ENCODE results near the gene PLA2G4D. TPM values are rescaled to one million over a fixed set of nuclear protein-coding genes. Genes with fewer than 3 reads are reported as not detected.

PLA2G4D gene
- total RNA-seq, 1 donor from 2014 or later: not detected

GRCh38 chr15:42087460-42087859, 6.9 kb downstream of the PLA2G4D start:
- H3K4me1 Mint-ChIP-seq (ENCODE audit: low read depth): peaks cover 5% of the 10 kb centered on the region
- no peak for DNase-seq (ENCODE audit: low spot score)
- H3K27me3 Mint-ChIP-seq (ENCODE audit: low read depth): peaks cover 28% of the 10 kb centered on the region
- no peak overlapping the region for H3K4me3 Mint-ChIP-seq (ENCODE audit: unreplicated experiment)
- no peaks in the 10 kb centered on the region for H3K9me3 Mint-ChIP-seq (ENCODE audit: low read depth)
- no peak for TF ChIP-seq CTCF (IDR thresholded peaks at IDR 0.05)
- peaks cover under 1% of the 10 kb centered on the region for H3K36me3 Mint-ChIP-seq (ENCODE audit: low read depth)
- H3K27ac Mint-ChIP-seq (ENCODE audit: unreplicated experiment): no peak overlapping the region

- H3K27ac Mint-ChIP-seq (ENCODE audit: unreplicated experiment): no peak overlapping the region
- no peak for DNase-seq (ENCODE audit: low spot score)
Observed at GRCh38 chr15:42085721-42086120, 8.6 kb downstream of the PLA2G4D start.

GRCh38 chr15:42085236-42085605, 9.1 kb downstream of the PLA2G4D start:
- Mint-ChIP-seq H3K36me3 (ENCODE audit: low read depth) (peaks cover 1% of the 10 kb centered on the region), H3K4me1 (ENCODE audit: low read depth) (peaks cover 8% of the 10 kb centered on the region), H3K27me3 (ENCODE audit: low read depth) (peaks cover 42% of the 10 kb centered on the region), H3K27ac (ENCODE audit: unreplicated experiment) (no peak overlapping the region), H3K4me3 (ENCODE audit: unreplicated experiment) (no peak overlapping the region), H3K9me3 (ENCODE audit: low read depth) (no peaks in the 10 kb centered on the region)
- DNase-seq (ENCODE audit: low spot score): no peak
- TF ChIP-seq CTCF (IDR thresholded peaks at IDR 0.05): no peak

More at GRCh38 chr15:42085721-42086120, 8.6 kb downstream of the PLA2G4D start:
- peaks cover 1% of the 10 kb centered on the region for H3K36me3 Mint-ChIP-seq (ENCODE audit: low read depth)
- H3K4me1 Mint-ChIP-seq (ENCODE audit: low read depth): peaks cover 5% of the 10 kb centered on the region
- H3K4me3 Mint-ChIP-seq (ENCODE audit: unreplicated experiment): no peak overlapping the region
- H3K27me3 Mint-ChIP-seq (ENCODE audit: low read depth): peaks cover 36% of the 10 kb centered on the region
- no peaks in the 10 kb centered on the region for H3K9me3 Mint-ChIP-seq (ENCODE audit: low read depth)
- no peak for TF ChIP-seq CTCF (IDR thresholded peaks at IDR 0.05)

- DNase-seq (ENCODE audit: low spot score): no peak
- Mint-ChIP-seq H3K27ac (ENCODE audit: unreplicated experiment) (no peak overlapping the region), H3K36me3 (ENCODE audit: low read depth) (peaks cover 1% of the 10 kb centered on the region), H3K9me3 (ENCODE audit: low read depth) (no peaks in the 10 kb centered on the region), H3K4me1 (ENCODE audit: low read depth) (peaks cover 8% of the 10 kb centered on the region), H3K4me3 (ENCODE audit: unreplicated experiment) (no peak overlapping the region), H3K27me3 (ENCODE audit: low read depth) (peaks cover 44% of the 10 kb centered on the region)
- TF ChIP-seq CTCF (IDR thresholded peaks at IDR 0.05): peak; percentile 92
Observed at GRCh38 chr15:42084465-42085235, 9.7 kb downstream of the PLA2G4D start.

- Mint-ChIP-seq H3K27me3 (ENCODE audit: low read depth) (peaks cover 39% of the 10 kb centered on the region), H3K9me3 (ENCODE audit: low read depth) (no peaks in the 10 kb centered on the region), H3K36me3 (ENCODE audit: low read depth) (peaks cover 1% of the 10 kb centered on the region), H3K27ac (ENCODE audit: unreplicated experiment) (no peak overlapping the region), H3K4me1 (ENCODE audit: low read depth) (peaks cover 8% of the 10 kb centered on the region), H3K4me3 (ENCODE audit: unreplicated experiment) (no peak overlapping the region)
- DNase-seq (ENCODE audit: low spot score): no peak
- TF ChIP-seq CTCF (IDR thresholded peaks at IDR 0.05): no peak
Observed at GRCh38 chr15:42083916-42084315, 10.4 kb downstream of the PLA2G4D start.

All from chondrocyte (in vitro differentiated cells).